Fibroblast of lung (primary cell): ENCODE measurements around the gene PTPRU. TPM values are rescaled to one million over a fixed set of nuclear protein-coding genes. Genes with fewer than 3 reads are reported as not detected.

Experiments
- DNase-seq, 2 donors: peaks; one replicate each; pipeline versions ENCODE4 v3.0.0 to v3.0.0-alpha.2; 2010; ENCODE audit warnings: low read depth in 2 of 2
- H2AFZ ChIP-seq: 2 replicates; pipeline ENCODE4 v1.5.1; 2012; ENCODE audit warnings: low read length, control low read depth, inconsistent platforms
- H3K27ac ChIP-seq: 2 replicates; pipeline ENCODE4 v1.5.1; 2011; ENCODE audit warnings: low read length, control low read depth; ENCODE audit not compliant: insufficient read depth
- H3K27me3 ChIP-seq: 2 replicates; pipeline ENCODE4 v1.5.1; 2011; ENCODE audit warnings: mild to moderate bottlenecking, low read length; ENCODE audit not compliant: control insufficient read depth, insufficient read depth
- H3K36me3 ChIP-seq: 2 replicates; pipeline ENCODE4 v1.5.1; 2011; ENCODE audit warnings: low read length; ENCODE audit not compliant: control insufficient read depth, insufficient read depth
- H3K4me1 ChIP-seq: 2 replicates; pipeline ENCODE4 v1.5.1; 2011; ENCODE audit warnings: low read length; ENCODE audit not compliant: control insufficient read depth, insufficient read depth; ENCODE audit errors: extremely low read depth
- H3K4me2 ChIP-seq: 2 replicates; pipeline ENCODE4 v1.5.1; 2011; ENCODE audit warnings: low read length, control low read depth; ENCODE audit not compliant: insufficient read depth; ENCODE audit errors: extremely low read depth
- H3K4me3 ChIP-seq, 4 experiments: fragments of 200-600 bp in 1 of 4; sonication (generic) in 1 of 4; replicated peaks in 1 of 4; 2 replicates each; pipeline ENCODE4 v1.5.1; 2011 to 2016; ENCODE audit warnings: low read length in 4 of 4, low read depth in 3 of 4, mild to moderate bottlenecking in 3 of 4, control low read depth in 2 of 4, inconsistent platforms in 1 of 4, mixed read lengths in 1 of 4; ENCODE audit not compliant: insufficient read depth in 1 of 4; ENCODE audit errors: control extremely low read depth in 1 of 4
- H3K79me2 ChIP-seq: 2 replicates; pipeline ENCODE4 v1.5.1; 2012; ENCODE audit warnings: mild to moderate bottlenecking, low read length, inconsistent platforms; ENCODE audit not compliant: control insufficient read depth, insufficient read depth
- H3K9ac ChIP-seq: 2 replicates; pipeline ENCODE4 v1.5.1; 2011; ENCODE audit warnings: mild to moderate bottlenecking, low read length, control low read depth; ENCODE audit not compliant: insufficient read depth
- H3K9me3 ChIP-seq: 2 replicates; pipeline ENCODE4 v1.5.1; 2012; ENCODE audit warnings: low read depth, low read length; ENCODE audit not compliant: control insufficient read depth, insufficient read depth
- H4K20me1 ChIP-seq: 2 replicates; pipeline ENCODE4 v1.5.1; 2011; ENCODE audit warnings: low read length; ENCODE audit not compliant: control insufficient read depth, insufficient read depth; ENCODE audit errors: extremely low read depth
- EZH2 ChIP-seq: IDR thresholded peaks from 2 replicates; pipeline ENCODE4 v1.5.1; 2012; ENCODE audit warnings: low read length, control low read depth, mild to moderate bottlenecking; ENCODE audit errors: missing control alignments
- polyA plus RNA-seq, 2 donors: library from polyadenylated mRNA; depleted of rRNA in 1 of 2; stranded (reverse) in 1 of 2; unstranded in 1 of 2; fragments of >200 nt; gene quantifications; 2 replicates each; pipeline ENCODE4 v1.2.1, GENCODE V29; 2011 to 2012; ENCODE audit warnings: missing spikeins in 1 of 2
- total RNA-seq: library from RNA; depleted of rRNA; stranded (reverse); fragments of >200 nt; gene quantifications from 2 replicates; pipeline ENCODE4 v1.2.1, GENCODE V29; 2014
- TF ChIP-seq, protein P1 (sequence below), 2 donors: IDR thresholded peaks in 1 of 2; conservative IDR thresholded peaks in 1 of 2; 1 replicate in 1 of 2; 2 replicates in 1 of 2; pipeline ENCODE4 v1.5.1; 2011 to 2012; ENCODE audit warnings: low read length in 2 of 2, control low read depth in 1 of 2, inconsistent platforms in 1 of 2, low read depth in 1 of 2, mild to moderate bottlenecking in 1 of 2

PTPRU gene
- total and polyA plus RNA-seq, 2 donors (not counting 1 experiment from before 2014, with no cell fraction given), result 1.4 to 25.8 TPM

DNA sequence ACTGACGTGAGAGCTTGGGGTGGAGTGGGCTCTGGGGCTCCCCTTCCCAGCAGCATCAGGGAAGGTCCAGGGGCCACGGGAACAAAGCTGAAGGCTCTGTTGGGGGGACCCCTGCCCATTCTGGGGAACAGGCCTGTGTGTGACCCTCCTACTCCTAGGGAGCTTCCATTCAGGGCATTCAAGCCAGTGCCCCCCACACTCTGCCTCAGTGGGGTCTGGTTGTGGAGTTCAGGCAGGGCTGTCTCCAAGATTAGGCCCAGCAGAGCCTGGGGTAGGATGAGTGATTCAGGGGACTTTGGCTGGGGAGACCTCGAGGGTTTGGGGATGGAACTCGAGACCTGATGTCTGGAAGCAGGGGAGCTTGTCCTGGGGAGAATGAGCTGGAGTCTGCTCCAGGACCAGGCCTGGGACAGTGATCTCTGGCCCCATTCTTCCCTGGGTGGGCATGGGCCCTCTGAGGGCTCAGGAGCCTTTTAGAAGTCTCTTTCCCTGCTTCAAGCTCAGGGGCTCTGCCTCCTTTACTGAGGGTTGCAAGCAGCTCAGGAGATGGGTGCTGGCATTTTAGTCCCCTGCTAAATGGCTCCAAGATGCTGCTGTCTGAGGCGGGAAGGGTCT is 81.7 kb downstream of the PTPRU start:
- no peaks in the 10 kb centered on the region for H3K4me1 ChIP-seq
- no peaks in the 10 kb centered on the region for H4K20me1 ChIP-seq
- no peaks in the 10 kb centered on the region for H3K27me3 ChIP-seq
- no peak overlapping the region for H3K9ac ChIP-seq
- no peak overlapping the region for H3K4me3 ChIP-seq
- H2AFZ ChIP-seq, result no peak overlapping the region
- no peaks in the 10 kb centered on the region for H3K36me3 ChIP-seq
- H3K4me2 ChIP-seq, result no peak overlapping the region
- no peak for DNase-seq
- no peaks in the 10 kb centered on the region for H3K79me2 ChIP-seq
- no peaks in the 10 kb centered on the region for H3K9me3 ChIP-seq
- no peak overlapping the region for H3K27ac ChIP-seq
- TF ChIP-seq, protein P1, sequence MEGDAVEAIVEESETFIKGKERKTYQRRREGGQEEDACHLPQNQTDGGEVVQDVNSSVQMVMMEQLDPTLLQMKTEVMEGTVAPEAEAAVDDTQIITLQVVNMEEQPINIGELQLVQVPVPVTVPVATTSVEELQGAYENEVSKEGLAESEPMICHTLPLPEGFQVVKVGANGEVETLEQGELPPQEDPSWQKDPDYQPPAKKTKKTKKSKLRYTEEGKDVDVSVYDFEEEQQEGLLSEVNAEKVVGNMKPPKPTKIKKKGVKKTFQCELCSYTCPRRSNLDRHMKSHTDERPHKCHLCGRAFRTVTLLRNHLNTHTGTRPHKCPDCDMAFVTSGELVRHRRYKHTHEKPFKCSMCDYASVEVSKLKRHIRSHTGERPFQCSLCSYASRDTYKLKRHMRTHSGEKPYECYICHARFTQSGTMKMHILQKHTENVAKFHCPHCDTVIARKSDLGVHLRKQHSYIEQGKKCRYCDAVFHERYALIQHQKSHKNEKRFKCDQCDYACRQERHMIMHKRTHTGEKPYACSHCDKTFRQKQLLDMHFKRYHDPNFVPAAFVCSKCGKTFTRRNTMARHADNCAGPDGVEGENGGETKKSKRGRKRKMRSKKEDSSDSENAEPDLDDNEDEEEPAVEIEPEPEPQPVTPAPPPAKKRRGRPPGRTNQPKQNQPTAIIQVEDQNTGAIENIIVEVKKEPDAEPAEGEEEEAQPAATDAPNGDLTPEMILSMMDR (conservative IDR thresholded peaks at IDR 0.05 in 1 of 2, IDR thresholded peaks at IDR 0.05 in 1 of 2; ENCODE audit: low read depth in 1 of 2, low read length in 2 of 2), result no peak

DNA sequence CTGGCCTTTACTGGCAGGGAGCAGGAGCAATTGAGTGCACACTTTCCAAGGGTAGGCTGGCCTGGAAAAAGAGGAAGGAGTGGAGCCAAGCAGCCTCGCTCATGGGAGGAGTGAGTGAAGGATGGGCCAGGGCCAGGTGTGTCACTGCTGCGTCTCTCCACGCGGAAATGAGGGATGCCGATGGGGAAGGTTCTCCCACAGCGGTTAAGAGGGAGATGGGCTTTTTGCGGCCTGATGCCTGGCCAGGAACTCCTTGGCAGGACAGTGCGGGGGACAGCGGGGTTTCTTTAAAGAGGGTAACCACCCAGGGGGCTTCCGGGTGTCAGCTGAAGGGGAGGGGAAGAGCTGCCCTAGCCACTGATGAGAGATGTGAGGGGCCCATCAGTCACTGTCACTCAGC is 82.4 kb downstream of the PTPRU start:
- Histone ChIP-seq H3K27me3 (no peaks in the 10 kb centered on the region), H3K79me2 (no peaks in the 10 kb centered on the region), H3K4me3 (no peak overlapping the region), H4K20me1 (no peaks in the 10 kb centered on the region), H3K36me3 (no peaks in the 10 kb centered on the region), H3K4me1 (no peaks in the 10 kb centered on the region), H3K4me2 (no peak overlapping the region), H3K9me3 (no peaks in the 10 kb centered on the region), H3K27ac (no peak overlapping the region), H2AFZ (no peak overlapping the region), H3K9ac (no peak overlapping the region)
- no peak for DNase-seq
- TF ChIP-seq EZH2, result no peak
- TF ChIP-seq, protein P1 (conservative IDR thresholded peaks at IDR 0.05 in 1 of 2, IDR thresholded peaks at IDR 0.05 in 1 of 2; ENCODE audit: low read depth in 1 of 2, low read length in 2 of 2), result no peak

DNA sequence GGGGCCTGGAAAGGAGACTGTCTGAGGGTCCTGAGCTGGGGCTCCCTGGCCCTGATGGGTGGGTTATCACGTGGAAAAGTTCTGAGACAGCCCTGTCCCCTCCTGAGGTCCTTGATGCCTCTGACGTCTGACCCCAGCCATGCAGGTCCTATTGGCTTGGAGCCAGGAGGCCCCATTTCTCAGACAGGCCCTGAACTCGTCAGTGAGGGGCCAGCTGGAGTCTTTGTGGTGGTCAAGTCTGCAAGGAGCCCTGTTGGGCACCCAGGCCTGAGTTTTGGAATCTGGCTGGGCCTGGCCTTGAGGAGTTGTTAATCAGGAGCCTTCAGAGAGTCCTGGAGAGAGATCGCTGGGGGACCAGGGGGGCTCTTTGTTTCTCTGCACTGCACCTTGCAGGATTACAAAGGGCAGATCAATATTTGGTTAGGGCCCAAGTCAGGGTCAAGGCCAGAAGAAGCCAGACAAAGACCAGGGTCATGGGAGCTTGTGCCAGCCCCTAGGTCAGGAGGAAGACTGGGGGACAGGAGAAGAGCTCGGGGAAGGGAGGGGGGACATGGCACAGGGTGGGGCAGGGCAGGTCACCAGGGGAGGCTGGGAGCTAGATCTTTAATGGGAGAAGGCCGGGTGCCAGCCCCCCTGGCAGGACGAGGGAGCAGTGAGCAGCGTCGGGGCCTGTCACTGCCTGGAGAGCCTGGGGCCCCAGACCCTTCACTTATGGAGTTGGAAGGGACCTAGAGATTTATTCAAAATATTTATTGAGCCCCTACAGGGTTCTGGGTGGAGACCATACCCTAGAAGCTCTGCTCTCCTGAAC is 83.2 kb downstream of the PTPRU start:
- Histone ChIP-seq H4K20me1 (no peaks in the 10 kb centered on the region), H3K9ac (no peak overlapping the region), H3K4me1 (no peaks in the 10 kb centered on the region), H3K4me3 (no peak overlapping the region), H3K36me3 (no peaks in the 10 kb centered on the region), H3K9me3 (no peaks in the 10 kb centered on the region), H3K79me2 (no peaks in the 10 kb centered on the region), H3K27ac (no peak overlapping the region), H3K4me2 (no peak overlapping the region), H3K27me3 (no peaks in the 10 kb centered on the region), H2AFZ (no peak overlapping the region)
- no peak for DNase-seq
- TF ChIP-seq EZH2, result no peak
- TF ChIP-seq, protein P1 (conservative IDR thresholded peaks at IDR 0.05 in 1 of 2, IDR thresholded peaks at IDR 0.05 in 1 of 2; ENCODE audit: low read depth in 1 of 2, low read length in 2 of 2), result no peak
